22Rv1 (cell line): ENCODE measurements around the gene UCK1.
"Not testable (repeated sequence)": the region's sequence is repeated elsewhere in the genome, so short reads cannot be mapped to it uniquely, and the experiment has no call there.

ENCODE experiments used
- H3K27ac ChIP-seq: fragments of 450-650 bp; 2 replicates; pipeline ENCODE4 v1.5.1; 2017
- ZFX ChIP-seq: fragments of 450-650 bp; IDR thresholded peaks from 2 replicates; pipeline ENCODE4 v1.6.1; 2017; ENCODE audit warnings: antibody characterized with exemption, borderline replicate concordance
- TF ChIP-seq, protein P1 (sequence below): fragments of 450-650 bp; IDR thresholded peaks from 2 replicates; pipeline ENCODE4 v1.5.1; 2017; ENCODE audit warnings: mild to moderate bottlenecking

The UCK1 gene

DNA sequence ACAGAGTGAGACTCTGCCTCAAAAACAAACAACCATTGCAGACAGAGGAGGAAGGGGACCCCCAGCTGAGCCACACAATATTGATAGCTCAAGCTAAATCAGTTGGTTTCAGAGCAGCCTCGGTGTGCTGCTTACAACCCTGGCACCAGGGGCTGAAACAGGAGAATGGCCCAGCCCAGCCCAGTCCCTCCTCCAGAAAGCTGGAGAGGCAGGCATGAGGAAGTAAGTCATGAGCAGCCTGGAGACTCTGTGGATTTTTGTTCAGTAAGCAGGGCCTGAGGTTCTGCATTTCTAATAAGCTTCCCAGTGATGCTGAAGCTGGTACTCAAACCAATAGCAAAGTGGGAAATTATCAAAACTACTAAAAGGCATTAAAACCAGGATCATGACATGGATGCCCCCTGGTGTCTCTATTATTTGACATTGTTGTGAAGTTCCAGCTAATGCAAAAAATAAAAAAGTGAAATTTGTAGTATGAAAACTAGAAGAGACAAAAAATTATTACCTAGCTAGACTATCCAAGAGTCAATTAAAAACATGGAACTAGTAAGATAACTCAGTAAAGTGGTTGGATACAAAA, 28.4 kb upstream of the UCK1 start:
- no peak overlapping the region for H3K27ac ChIP-seq
- TF ChIP-seq, protein P1, sequence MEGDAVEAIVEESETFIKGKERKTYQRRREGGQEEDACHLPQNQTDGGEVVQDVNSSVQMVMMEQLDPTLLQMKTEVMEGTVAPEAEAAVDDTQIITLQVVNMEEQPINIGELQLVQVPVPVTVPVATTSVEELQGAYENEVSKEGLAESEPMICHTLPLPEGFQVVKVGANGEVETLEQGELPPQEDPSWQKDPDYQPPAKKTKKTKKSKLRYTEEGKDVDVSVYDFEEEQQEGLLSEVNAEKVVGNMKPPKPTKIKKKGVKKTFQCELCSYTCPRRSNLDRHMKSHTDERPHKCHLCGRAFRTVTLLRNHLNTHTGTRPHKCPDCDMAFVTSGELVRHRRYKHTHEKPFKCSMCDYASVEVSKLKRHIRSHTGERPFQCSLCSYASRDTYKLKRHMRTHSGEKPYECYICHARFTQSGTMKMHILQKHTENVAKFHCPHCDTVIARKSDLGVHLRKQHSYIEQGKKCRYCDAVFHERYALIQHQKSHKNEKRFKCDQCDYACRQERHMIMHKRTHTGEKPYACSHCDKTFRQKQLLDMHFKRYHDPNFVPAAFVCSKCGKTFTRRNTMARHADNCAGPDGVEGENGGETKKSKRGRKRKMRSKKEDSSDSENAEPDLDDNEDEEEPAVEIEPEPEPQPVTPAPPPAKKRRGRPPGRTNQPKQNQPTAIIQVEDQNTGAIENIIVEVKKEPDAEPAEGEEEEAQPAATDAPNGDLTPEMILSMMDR: no peak
- no peak for TF ChIP-seq ZFX

DNA sequence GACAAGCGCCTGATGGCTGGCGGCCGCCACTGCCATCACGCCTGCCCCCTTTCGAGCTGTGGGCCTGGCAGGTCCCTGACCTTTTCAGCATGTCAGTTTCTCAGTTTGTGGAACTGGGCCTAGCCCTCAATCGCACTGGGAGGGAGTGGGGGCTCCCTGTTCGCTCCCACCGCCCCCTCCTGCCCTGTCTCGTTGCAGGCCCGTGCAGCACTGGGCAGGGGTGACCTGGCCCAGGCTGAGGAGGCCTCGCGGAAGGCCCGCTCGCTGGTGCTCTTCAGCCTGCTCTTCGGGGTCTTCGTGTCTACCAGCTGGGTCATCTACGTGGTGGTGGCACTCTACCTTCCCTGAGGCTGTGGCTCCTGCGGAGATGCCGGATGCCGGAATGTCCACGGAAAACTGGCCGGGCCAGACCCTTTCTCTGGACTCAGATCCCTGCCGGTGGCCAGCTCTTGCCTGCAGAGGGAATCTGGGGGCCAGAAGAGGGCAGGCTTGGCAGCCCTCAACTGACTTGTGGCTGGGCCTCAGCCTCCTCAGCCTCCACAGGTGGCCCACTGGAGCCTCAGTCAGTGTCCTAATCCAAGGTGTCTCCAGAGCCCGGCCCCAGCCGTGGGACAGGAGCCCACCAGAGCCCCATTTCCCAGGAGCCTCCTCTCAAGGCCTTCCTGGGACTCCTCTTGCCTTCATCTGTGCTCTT, 26.9 kb upstream of the UCK1 start:
- H3K27ac ChIP-seq: no peak overlapping the region
- no peak for TF ChIP-seq ZFX
- TF ChIP-seq, protein P1: no peak

DNA sequence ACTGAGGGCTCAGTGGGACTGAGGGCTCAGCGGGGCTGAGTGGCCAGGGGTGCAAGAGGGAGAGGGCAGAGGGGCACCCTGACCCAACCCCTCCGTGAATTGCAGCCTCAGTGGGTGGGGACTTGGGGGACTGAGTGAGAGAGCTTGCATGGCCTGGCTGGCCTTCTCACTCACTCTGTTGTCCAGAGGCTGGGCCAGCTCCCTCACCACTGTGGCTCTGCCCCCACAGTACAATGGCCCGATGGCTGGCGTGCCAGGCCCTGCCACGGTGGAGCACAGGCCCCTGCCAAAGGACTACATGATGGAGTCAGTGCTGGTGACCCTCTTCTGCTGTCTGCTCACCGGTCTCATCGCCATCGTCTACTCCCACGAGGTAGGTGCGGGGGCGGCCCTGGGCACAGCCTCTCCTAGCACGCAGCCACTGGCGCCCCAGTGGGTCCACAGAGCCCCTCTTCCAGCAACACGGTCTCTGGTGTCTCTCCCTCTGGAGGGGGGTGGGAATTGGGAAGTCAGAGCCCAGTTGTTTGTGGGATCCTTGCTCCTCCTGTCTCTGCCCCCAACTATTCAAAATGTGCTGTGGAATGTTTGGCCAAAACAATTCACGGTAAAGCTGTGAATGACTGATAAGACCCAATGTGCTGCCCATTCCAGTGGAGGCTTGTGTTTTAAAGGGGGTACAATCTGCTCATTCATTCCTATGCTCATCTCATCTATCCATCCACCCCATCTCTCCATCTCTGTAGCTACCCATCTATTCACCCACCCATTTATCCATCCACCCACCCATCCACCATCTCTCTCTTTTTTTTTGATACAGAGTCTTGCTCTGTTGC, 25.0 kb upstream of the UCK1 start:
- TF ChIP-seq ZFX: no peak
- TF ChIP-seq, protein P1: no peak

DNA sequence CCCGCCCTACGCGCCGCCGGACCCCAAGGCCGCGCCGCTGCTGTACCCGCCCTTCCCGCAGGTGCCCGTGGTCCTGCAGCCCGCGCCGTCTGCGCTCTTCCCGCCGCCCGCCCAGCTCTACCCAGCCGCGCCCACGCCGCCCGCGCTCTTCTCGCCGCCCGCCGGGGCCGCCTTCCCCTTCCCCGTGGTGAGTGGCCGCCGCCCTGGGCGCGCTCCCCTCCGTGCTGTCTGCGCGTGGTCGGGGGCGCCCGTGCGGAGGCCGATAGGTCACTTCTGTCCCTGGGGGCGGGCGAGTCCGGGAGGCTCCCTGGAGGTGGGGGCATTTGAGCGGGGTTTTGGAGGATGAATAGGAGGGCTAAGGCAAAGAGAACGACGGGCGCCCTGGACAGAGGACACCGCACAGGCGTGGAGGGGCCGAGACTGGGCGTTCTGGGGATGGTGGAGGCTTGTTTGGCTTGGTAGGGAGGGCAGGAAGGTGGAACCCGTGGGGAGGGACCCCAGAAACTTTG, 23.8 kb upstream of the UCK1 start:
- TF ChIP-seq, protein P1: no peak
- no peak for TF ChIP-seq ZFX
- H3K27ac ChIP-seq: no peak overlapping the region

More for the DNA sequence above, 25.0 kb upstream of the UCK1 start:
- no peak overlapping the region for H3K27ac ChIP-seq

DNA sequence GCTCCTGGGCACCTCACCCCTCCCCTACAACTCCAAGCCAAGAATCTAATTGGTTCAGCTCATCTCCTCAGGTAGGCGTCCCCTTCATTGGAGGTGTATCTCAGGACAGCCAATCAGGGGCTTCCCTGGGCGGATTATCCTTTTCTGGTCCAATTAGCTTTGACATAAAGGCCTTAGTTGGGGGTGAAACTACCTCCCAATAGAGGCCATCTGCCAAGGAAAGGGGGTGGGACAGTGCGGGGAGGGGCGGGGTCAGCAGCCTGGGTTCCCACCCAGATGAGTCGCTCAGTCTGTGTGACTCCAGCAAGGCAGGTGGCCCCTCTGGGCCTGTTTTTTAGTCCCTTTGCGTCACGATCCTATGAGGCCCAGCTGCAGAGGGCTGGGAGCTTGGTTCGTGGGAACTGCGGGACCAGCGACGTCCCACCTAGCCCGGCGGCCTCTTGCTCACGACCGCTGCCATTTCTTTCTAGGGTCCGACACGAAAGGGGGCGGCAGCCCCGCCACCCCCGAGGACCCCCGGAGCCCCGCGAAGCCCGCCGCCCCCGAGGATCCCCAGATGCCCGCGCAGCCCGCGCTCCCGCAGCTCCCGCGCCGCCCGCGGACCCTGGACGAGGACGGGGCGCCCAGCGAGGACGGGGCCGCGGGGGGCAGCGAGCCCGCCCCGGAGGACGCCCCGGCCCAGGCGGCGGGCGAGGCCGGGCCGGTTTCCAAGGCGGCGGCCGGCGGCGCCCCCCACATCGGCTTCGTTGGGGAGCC, 23.2 kb upstream of the UCK1 start:
- no peak for TF ChIP-seq ZFX
- TF ChIP-seq, protein P1: no peak
- H3K27ac ChIP-seq: no peak overlapping the region

DNA sequence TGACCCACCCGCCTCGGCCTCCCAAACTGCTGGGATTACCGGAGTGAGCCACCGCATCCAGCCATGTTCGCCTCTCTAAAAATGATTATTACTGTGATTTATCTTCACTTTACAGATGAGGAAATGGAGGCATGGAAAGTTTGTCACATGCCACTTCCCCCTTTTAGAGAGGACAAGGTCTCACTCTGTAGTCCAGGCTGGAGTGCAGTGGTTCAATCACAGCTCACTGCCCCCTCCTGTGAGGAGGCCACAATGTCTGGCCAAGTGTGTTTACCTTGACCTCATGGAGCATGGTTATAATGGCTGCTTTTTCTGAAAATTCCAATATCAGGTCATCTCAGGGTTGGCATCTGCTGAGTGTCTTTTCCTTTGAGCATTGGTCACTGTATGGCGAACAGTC, 21.0 kb upstream of the UCK1 start:
- H3K27ac ChIP-seq: no peak overlapping the region
- TF ChIP-seq ZFX: no peak
- TF ChIP-seq, protein P1: no peak

DNA sequence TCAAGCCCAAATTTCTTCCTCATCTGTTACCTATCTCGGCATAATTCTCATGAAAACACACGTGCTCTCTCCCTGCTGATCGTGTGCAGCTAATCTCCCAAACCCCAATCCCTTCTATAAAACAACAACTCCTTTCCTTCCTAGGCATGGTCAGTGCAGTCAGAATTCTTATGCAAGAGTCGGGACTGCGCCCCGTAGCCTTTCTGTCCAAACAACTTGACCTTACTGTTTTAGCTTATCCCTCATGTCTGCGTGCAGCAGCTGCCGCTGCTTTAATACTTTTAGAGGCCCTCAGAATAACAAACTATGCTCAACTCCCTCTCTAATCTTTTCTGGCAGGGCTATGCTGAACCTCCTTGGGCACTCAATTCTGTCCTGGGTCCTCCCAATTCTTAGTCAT, 19.4 kb upstream of the UCK1 start:
- H3K27ac ChIP-seq: not testable (repeated sequence)

DNA sequence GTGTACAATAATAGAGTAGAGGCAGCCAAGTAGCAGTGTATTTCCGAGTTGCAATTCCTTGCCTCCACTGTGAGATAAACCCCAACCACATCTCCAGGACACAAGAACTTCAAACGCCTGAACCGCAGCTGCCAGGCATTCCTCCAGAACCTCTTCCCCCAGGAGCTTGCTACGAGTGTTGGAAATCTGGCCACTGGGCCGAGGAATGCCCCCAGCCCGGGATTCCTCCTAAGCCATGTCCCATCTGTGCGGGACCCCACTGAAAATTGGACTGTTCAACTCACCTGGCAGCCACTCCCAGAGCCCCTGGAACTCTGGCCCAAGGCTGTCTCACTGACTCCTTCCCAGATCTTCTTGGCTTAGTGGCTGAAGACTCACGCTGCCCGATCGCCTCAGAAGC, 18.1 kb upstream of the UCK1 start:
- not testable (repeated sequence) for H3K27ac ChIP-seq
